NCI-H1694 treated with DMSO at 0.1 percent for 48 hours (cell line): ENCODE results near the gene TRPV6.

Experiments
- DNase-seq: peaks from one replicate; lab custom pipeline; 2025; lab: John Stamatoyannopoulos, UW

Gene TRPV6

DNA sequence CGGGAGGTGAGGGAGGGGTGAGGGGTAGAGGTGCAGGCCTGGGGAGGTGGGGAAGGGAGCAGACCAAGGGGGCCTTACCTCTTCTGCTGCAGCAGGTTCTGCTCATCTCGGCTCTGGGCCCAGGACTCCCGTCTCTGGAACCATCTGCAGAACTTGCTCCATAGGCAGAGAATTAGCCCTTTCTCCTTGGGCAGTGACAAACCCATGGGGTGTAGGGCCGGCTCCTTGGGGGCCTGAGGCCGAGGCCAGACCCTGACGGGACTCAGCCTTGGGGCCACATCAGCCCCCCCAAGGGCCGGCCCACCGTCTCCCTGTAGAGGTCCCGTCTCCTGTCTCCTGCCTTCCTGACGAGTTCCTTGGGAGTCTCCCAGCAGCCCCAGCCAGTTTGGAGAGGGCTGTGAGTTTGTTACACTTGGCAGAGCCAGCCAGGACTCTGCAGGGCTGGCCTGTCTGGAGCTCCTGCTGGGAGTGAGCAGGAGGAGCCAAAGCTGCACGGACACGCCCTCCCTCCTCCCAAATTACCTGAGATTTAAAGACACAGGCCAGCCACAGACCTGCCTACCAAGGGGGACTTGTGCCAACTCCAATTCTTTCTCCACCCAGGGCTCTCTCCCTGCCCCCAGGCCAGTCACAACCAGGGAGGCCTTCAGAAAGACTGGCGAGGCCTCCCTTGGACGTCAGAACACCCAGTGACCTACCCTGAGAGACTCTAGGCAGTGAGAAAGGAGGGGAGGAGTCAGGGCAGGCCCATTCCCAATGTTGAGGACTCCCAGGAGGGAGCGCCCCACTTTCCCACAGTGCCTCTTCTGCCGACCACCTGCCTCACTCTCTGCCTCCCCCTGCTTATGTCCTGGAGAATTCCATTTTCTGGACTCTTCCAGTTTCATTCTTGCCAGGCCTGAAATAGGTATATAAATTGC, at the start of gene TRPV6:
TRPV6 (minus strand) TSS at position 435 of the 920 bp plus-strand sequence.
- no peak for DNase-seq

DNA sequence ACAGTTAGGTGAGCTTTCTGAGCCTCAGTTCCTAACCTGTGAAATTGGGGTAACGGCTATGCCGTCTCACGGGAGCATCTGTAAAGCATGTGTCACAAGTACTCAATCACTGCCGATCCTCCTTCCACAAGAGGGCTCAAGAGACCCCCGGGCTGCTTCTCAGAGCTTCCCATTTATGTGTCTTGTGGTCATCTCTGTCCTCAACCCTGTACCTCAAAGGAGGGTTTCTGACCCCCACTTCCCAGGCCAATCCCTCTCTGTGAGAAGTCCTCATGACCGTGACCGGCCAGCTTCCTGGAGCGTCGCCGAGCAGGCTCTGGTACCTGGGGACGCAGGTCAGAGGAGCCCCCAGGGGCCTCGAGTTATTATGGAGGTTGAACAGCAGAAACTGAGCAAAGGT, 48.5 kb upstream of the TRPV6 start:
- DNase-seq: no peak

DNA sequence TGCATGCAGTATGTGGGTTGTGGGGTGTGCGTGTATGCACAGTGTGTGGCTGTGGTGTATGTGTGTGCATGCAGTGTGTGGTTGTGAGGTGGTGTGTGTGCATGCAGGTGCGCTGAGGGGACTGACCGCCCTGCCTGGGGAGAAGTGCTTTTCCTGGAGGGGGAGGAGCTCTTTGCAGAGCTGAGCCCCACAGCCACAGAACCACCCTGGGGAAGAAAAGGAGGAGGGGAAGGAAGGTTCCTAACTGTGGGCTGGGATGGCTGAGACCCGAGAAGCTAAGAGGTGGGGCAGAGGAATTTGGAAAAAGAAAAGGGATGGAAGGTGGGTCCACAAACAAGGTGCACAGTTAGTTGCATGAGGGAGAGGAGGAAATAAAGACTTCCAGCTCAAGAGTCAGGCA, 48.1 kb upstream of the TRPV6 start, which contains the start of gene TRPV5:
TRPV5 (minus strand) TSS at position 123 of the 400 bp plus-strand sequence. CDS start 287 bp downstream, outside the sequence.
- no peak for DNase-seq

DNA sequence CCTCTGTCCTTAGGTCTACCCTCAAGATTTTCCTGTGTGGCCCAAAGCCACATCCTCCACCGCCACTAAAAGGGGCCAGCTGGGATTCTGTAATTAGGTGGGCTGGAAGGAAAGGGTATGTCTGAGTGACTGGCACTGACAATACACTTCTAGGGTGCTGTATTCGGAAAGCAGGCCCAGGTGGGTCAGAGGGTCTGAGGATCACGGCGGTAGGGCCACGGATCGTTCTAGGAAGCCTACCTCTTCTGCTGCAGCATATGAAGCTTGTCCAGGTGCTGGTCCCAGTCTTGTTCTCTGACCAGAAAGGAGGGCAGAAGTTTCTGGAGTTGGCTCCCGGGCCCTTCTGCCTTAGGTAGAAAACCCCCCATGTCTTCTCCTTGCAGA, 47.5 kb upstream of the TRPV6 start:
- no peak for DNase-seq

DNA sequence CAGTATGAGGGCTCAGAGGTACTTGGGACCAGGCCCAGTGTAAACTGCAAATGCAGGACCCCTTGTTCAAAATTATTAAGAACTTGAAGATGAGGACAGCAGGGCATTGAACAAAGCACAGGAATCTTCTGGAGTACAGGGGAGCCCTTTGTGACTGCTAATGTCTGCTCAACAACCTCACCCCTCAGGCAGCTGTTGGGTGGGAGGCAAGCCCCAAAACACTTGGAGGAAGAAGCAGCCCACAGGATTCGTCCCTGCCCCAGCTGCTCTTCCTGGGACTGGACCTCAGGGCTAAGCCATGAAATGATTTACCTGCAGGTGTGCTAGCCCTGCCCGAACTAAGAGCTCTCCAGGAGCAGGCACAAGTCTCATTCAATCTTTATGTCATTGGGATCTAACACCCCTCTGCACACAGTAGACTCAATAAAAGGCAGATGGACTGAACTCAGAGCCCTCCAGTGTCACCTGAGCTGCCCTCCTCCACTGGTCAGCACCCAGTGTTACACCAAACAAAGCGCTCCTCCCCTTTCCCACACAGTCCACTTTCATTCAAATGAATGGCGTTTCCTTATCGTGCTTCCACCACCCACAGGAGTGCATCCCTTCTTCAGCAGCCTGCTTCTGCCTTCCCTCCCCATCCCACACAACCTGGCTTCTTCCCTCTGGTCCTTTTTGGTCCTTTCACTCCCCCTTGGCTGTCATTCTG, 47.0 kb upstream of the TRPV6 start:
- no peak for DNase-seq

DNA sequence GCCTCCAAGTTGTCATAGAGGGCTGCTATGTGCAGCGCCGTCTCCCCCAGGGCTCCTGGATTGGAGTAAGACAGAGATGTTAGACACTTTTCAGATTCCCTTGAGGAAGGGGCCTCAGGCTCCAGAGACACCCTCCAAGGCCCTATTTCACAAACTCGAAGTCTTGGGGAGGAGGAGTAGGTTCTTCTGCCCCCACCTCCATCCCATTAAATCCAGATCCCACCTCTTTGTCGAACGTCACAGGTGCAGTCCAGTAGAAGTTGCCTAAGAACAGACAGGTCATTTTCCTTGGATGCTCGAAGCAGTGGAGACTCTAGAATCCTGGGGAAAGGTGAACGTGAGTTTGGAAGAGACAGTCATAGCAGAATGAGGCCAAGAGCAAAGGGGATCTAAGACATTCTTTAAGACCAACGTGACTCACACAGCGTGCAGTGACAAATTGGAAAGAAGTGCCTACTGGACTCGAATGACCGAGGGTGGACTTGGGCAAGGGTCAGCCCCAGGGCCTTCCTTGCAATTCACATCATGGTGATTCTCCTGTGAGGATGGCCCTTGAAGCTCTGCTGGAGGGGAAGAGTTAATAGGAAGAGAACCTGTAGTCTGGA, 44.7 kb upstream of the TRPV6 start:
- DNase-seq: no peak

DNA sequence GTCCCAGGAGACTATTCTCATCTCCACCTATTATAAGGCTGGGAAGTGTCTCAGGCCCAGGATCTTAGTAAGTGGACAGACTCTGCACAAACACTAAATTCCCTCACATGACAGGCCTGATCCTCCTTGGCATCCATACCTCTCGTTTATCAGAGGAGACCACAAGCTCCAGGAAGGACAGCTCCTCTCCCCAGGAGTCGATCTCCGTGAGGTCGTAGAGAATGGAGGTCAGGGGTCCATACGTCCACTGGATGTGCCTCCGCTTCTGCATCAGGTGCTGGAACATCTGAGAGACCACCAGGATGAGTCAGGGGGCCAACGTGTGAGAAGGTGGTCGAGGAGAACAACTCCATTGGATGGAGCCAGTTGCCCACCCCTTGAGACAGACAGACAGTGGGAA, 42.4 kb upstream of the TRPV6 start:
- no peak for DNase-seq

DNA sequence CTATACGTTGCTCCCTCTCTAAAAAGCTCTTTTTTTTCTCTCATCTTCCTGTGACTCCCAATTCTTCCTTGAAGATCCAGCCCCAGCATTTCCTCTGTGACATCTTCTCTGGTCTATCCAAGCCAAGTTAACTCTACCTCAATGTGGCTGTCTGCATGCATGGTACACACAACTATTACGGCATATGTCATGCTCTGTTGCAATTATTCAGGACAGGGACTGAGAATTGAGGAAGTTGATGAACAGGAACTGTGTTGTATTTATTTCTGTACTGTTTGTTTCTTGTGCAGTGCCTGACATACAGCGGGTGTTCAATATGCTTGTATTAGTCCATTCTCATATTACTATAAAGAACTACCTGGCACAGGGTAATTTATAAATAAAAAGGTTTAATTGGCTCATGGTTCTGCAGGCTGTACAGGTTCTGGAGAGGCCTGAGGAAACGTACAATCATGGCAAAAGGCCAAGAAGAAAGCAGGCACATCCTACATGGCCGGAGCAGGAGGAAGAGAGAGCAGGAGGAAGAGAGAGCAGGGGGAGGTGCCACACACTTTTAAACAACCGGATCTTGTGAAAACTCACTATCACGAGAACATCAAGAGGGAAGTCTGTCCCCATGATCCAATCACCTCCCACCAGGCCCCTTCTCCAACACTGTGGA, 41.7 kb upstream of the TRPV6 start:
- peak; percentile 8 for DNase-seq

DNA sequence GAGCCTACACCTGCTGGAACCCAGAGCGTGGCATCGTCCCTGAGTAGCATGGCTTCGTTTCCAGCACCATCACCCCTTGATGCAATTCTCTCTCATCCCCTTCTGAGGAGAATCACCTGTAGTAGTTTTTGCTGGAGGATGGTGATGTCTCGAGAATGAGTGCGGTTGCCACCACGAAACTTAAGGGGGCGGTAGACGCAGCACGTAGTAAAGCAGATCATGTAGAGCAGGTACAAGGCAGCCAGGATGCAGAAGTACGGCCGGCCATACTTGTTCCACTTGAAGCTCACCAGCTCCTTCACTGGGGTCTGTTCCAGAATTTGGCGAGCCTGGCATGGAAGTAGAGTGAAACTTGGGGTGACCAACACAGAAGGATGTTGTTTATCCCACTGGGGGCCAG, 39.9 kb upstream of the TRPV6 start:
- no peak for DNase-seq

DNA sequence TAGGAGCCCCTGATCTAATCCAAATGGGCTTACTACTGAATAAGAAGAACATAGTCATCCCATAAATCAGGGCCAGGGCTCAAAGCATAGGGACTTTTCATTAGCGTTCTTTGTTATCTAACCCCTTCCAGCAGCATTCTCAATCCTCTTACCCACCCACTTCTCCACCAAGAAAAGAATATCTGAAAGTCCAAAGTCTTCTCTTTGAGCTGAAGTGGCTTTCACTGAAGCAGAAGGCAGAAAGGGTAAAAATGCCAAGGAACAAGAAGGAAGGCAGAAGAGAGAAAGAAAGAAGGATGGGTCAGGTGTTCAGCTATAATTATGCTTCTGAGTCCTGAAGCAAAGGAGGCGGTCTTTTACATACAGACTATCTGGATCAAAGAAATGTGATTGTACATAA, 37.8 kb upstream of the TRPV6 start:
- DNase-seq: no peak

DNA sequence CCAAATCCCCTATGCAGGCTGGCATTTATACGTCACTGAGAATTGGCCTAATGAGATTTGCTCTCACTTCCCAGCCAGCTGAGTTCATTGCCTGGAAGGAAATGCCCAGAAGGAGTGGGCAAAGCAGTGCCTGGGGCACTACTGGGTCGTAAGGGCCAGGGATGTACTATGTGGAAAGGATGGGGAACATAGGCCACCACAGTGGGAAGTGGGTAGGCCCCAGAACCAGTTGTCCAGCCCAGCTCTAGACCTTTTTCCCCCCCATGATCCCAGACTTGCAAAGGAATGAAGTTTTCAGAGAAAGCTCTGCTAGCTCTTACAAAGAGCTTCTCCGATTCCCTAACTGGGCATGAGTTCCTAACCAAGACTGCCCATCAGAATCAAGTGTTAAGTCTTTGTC, 34.1 kb upstream of the TRPV6 start:
- no peak for DNase-seq

DNA sequence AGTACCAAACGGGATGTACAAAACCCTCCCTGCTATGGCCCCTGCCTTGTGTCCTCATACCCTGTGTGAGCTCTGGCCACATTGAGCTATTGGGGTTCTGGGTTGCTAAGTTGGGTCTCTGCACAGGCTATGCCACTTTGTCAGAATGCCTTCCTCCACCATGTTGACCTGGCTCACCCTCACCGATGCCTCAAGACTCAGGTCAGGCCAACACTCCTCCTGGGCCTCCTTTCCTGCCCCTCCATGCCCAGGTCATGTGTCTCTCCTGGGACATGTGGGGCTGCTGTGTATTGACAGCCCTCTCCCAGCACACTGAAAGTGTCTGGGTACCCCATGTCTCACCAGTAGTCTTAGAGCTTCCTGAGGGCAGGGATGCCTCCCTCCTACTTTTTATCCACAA, 33.4 kb upstream of the TRPV6 start:
- no peak for DNase-seq

DNA sequence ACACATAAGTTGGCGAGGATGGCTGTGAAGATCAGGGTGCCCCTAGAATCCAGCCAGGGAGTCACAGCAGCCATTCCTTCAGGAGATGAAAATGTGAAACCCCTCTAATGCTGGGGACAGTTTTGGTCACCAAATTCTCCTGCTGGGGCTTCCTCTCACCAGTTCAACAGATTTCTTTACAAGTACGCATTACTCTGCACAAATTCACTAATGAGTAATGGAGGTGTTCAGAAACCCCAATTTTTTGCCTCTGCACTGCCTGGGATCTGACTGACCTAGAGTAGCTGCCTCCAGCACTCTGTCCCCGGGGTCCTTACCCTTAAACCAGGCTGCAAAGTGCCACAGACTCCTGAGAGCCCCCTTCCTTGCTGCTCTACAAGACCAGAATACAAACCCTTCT, 31.9 kb upstream of the TRPV6 start:
- DNase-seq: no peak

DNA sequence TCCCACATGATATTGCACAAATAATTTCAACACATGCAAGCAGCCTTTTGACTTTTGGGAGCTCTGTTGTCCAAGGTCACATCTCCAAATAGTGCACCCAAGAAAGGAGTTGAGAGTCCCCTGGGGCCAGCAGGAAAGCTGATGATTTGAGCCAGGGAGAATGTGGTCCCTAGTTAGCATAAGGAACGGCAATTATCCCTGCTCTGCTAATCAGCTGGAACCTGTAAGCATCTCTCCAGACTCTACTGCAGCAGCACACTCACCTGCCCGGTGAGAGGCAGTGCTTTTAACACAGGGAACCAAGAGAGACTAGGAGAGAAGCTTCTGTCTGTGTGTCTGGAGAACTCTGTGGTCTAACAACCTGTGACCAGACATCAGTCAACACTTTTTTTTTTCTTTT, 31.0 kb upstream of the TRPV6 start:
- DNase-seq: no peak

DNA sequence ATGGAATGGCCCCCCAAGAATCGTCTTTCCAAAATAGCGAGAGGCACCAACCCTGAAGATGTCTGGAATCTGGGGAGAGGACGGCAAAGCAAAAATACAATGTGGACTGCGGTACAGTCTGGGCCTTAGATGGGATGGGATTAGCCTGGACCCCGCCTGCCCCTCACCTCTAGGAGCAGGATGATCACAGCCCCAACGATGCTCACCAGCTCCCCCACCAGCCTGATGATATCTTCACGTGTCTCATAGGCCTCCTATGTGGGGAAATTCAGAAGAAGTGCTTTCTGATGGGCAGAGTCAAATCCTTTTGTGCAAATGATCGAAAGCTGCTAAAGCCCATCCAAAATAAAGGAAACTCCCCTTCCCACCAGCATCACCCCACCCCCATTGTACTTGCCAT, 29.8 kb upstream of the TRPV6 start:
- DNase-seq: no peak

DNA sequence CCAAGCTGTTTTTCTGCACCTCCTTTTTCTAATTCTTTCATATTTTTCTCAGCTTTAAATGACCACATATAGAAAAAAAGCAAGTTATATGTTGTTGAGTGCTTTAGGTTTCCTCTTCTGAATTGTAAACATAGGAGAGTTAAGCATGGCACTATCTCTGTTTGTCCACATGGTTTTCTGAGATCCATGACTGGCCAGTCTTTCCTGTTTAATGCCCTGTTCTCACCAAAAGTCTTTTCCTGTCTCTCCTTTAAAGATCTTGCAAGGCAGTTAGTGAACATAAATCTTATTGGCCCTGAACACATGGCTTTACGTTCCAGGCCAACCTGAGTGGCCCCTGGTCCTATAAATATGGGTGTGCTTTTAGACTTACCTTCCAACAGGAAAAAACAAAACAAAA, 28.6 kb upstream of the TRPV6 start:
- DNase-seq: no peak

DNA sequence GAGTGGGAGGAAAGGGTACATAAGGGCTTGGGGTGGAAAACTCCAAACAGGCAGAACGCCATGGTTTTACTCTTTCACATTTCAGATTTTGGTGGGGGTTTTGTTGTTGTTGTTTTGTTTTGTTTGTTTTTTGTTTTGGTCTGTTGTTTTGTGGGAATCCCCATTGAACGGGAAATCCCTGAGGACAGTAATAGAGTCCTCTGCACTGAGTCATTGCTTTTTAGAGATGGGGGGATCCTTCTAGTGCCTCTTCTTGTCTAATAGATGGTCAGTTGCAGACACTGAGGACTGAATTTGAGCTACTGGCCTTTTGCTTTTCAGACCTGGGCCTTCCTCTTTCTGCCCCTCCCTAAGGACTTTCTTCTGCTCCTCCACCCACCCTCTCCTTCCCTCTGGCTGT, 28.0 kb upstream of the TRPV6 start:
- no peak for DNase-seq

DNA sequence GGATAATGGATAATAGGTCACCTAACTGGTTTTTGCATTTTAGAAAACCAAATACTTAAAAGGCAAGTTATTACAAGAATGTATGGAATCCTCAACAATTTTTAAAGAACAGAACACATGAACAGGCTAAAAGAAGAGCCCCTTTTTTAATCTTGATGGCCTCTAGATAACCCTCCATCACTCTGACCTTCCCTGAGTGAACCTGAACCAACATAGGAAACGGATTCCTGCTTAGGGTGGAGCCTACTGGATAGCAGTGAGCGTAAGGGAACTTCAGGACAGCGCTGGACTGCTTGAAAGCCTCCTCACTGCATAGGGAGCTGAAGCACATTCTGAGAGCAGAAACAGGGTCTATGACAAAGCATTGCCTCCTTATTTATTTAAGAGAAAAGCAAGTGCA, 27.5 kb upstream of the TRPV6 start:
- no peak for DNase-seq

DNA sequence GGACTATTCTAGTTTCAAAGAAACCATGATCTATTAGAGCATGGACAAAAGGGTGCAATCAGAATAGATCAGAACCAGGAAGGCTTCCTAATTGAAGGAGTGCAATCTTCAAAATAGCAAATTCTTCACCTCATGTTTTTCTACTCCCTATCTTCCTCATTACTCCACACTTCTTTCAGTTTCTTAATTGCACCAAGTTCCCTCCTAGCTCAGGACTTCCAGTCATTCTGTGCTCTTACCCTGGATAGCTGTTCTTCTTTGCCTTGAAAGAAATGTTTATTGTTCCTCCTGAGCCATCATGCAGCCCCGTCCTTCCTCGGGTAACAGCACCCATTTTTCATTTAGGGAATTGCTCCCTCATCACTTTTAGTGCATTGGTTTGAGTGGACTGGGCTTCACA, 24.9 kb upstream of the TRPV6 start:
- DNase-seq: no peak

DNA sequence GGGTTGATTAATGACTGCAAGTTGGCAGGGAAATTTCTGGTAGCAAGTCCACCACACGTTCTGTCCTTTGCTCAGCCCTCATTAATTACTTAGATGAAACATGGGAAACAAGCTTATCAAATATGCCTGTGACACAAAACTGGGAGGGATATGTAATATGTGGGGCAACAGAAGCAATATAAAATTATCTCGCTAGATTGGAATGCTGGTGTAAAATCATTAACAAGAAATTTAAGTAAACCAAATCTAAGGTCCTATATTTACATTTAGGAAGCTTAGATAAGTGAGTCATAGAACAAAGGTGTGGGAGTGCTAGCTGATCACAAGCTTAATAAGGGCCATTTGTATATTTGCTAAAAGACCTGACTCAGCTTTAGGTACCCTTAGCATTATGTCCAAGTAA, 24.5 kb upstream of the TRPV6 start:
- no peak for DNase-seq

DNA sequence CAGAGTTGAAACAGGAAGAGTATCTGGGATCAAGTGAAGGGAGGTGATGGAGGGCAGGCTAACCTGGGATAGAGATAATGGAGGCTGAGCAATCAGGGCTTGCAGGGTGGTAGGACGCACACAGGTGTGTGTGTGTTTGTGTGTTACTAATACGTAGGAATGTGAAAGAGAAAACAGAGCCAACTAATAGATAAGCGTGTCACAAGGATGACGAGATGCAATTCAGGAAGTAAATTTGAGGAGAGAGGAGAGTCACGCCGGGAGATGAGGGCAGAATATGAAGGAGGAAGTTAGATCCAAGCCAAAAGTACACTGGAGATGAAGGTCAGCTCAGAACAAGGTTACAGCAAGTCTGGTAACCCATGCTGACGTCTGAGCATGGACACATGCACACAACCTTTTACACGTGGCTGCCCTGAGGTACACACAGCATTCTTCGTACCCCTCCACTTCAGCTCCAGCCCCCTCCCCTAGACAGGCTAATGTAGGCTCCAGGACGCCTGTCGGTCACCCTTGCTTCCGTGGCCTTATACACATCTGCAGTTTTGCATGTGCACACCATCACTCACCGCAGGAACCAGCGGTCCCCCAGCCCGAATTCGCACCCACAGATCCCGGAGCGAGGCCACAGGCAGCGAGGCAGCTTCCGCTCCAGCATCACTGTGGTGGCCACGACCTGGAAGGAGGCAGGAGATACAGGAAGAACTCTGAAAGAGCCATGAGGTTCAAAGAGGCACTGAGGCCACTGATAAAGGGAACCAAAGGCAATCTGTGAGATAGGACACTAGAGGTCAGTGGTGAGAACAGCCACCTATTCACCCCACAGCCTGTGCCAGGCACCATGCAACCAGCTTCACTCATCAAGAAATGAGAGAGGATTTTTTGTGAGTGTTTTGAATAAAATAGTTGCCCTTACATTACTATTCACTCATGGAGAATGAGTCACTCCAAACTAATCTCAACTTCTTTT, 23.7 kb upstream of the TRPV6 start:
- no peak for DNase-seq
